Chondrocyte (in vitro differentiated cells): ENCODE results near the gene RERE. TPM values are rescaled to one million over a fixed set of nuclear protein-coding genes. Genes with fewer than 3 reads are reported as not detected.
"Not testable (repeated sequence)": the region's sequence is repeated elsewhere in the genome, so short reads cannot be mapped to it uniquely, and the experiment has no call there.

Experiments
- DNase-seq: peaks from one replicate; pipeline ENCODE4 v3.0.0; 2021; ENCODE audit warnings: mixed read lengths, low spot score
- H3K27ac Mint-ChIP-seq: one replicate; pipeline ENCODE4 v1.8.0; 2021; ENCODE audit warnings: mild to moderate bottlenecking, moderate library complexity, mixed read lengths; ENCODE audit not compliant: unreplicated experiment
- H3K27me3 Mint-ChIP-seq: 2 replicates; pipeline ENCODE4 v1.8.0; 2021; ENCODE audit warnings: low read depth, mixed read lengths
- H3K36me3 Mint-ChIP-seq: 2 replicates; pipeline ENCODE4 v1.8.0; 2021; ENCODE audit warnings: low read depth, mixed read lengths
- H3K4me1 Mint-ChIP-seq: 2 replicates; pipeline ENCODE4 v1.8.0; 2021; ENCODE audit warnings: low read depth, mild to moderate bottlenecking, mixed read lengths
- H3K4me3 Mint-ChIP-seq: one replicate; pipeline ENCODE4 v1.8.0; 2021; ENCODE audit warnings: mild to moderate bottlenecking, moderate library complexity, mixed read lengths; ENCODE audit not compliant: unreplicated experiment
- H3K9me3 Mint-ChIP-seq: 2 replicates; pipeline ENCODE4 v1.8.0; 2021; ENCODE audit warnings: low read depth, mixed read lengths
- CTCF ChIP-seq: fragments of 200-600 bp; sonication (generic); IDR thresholded peaks from 2 replicates; pipeline ENCODE4 v1.5.0; 2021; ENCODE audit warnings: antibody characterized with exemption, mild to moderate bottlenecking, moderate library complexity
- total RNA-seq: library from RNA; stranded (reverse); gene quantifications from 3 replicates; pipeline ENCODE4 v1.2.1, GENCODE V29; 2021

The RERE gene
- total RNA-seq, 1 donor from 2014 or later, result 64.9 TPM

- no peak overlapping the region for H3K4me3 Mint-ChIP-seq
- H3K9me3 Mint-ChIP-seq, result no peaks in the 10 kb centered on the region
- no peak for TF ChIP-seq CTCF
- no peak overlapping the region for H3K27ac Mint-ChIP-seq
- H3K27me3 Mint-ChIP-seq, result no peaks in the 10 kb centered on the region
- peaks cover 6% of the 10 kb centered on the region for H3K36me3 Mint-ChIP-seq
- no peak for DNase-seq
- peaks cover 24% of the 10 kb centered on the region for H3K4me1 Mint-ChIP-seq
These were observed 310.3 kb downstream of the RERE start for GRCh38 chr1:8506995-8507615.

GRCh38 chr1:8506456-8506855 lies 311.0 kb downstream of the RERE start:
- peaks cover 6% of the 10 kb centered on the region for H3K36me3 Mint-ChIP-seq
- no peak overlapping the region for H3K4me3 Mint-ChIP-seq
- no peaks in the 10 kb centered on the region for H3K27me3 Mint-ChIP-seq
- H3K4me1 Mint-ChIP-seq, result peaks cover 24% of the 10 kb centered on the region
- no peak for TF ChIP-seq CTCF
- H3K9me3 Mint-ChIP-seq, result no peaks in the 10 kb centered on the region
- DNase-seq, result no peak
- no peak overlapping the region for H3K27ac Mint-ChIP-seq

- DNase-seq, result no peak
- Mint-ChIP-seq H3K4me3 (no peak overlapping the region), H3K9me3 (no peaks in the 10 kb centered on the region), H3K27ac (no peak overlapping the region), H3K4me1 (no peaks in the 10 kb centered on the region), H3K27me3 (no peaks in the 10 kb centered on the region), H3K36me3 (peaks cover 6% of the 10 kb centered on the region)
- TF ChIP-seq CTCF, result no peak
These were observed 313.6 kb downstream of the RERE start for GRCh38 chr1:8503842-8504241.

- not testable (repeated sequence) for H3K4me1 Mint-ChIP-seq
These were observed 314.5 kb downstream of the RERE start for GRCh38 chr1:8502949-8503348.

GRCh38 chr1:8497210-8497819 lies 320.1 kb downstream of the RERE start:
- no peak for TF ChIP-seq CTCF
- Mint-ChIP-seq H3K9me3 (no peaks in the 10 kb centered on the region), H3K36me3 (peaks cover 16% of the 10 kb centered on the region), H3K27ac (no peak overlapping the region), H3K4me1 (peaks cover 5% of the 10 kb centered on the region), H3K27me3 (no peaks in the 10 kb centered on the region), H3K4me3 (no peak overlapping the region)
- no peak for DNase-seq

More at GRCh38 chr1:8502949-8503348, 314.5 kb downstream of the RERE start:
- not testable (repeated sequence) for H3K27ac Mint-ChIP-seq, H3K9me3 Mint-ChIP-seq, H3K4me3 Mint-ChIP-seq, H3K36me3 Mint-ChIP-seq, H3K27me3 Mint-ChIP-seq, DNase-seq

- DNase-seq, result no peak
- TF ChIP-seq CTCF, result no peak
- H3K27ac Mint-ChIP-seq, result no peak overlapping the region
- H3K36me3 Mint-ChIP-seq, result peaks cover 16% of the 10 kb centered on the region
- no peaks in the 10 kb centered on the region for H3K9me3 Mint-ChIP-seq
- H3K4me1 Mint-ChIP-seq, result peaks cover 5% of the 10 kb centered on the region
- no peaks in the 10 kb centered on the region for H3K27me3 Mint-ChIP-seq
- H3K4me3 Mint-ChIP-seq, result no peak overlapping the region
These were observed 321.0 kb downstream of the RERE start for GRCh38 chr1:8496473-8496872.
